Measurements from ENCODE around the gene AP4M1. TPM values are rescaled to one million over a fixed set of nuclear protein-coding genes. Genes with fewer than 3 reads are reported as not detected.

Gene AP4M1
- total and polyA plus RNA-seq, 9 of the 15 experiments (the other 6 are each of a cell fraction or from before 2014, with no cell fraction given) = 1.3 to 30.9 (median 14.1) TPM

- TF ChIP-seq, protein P1, sequence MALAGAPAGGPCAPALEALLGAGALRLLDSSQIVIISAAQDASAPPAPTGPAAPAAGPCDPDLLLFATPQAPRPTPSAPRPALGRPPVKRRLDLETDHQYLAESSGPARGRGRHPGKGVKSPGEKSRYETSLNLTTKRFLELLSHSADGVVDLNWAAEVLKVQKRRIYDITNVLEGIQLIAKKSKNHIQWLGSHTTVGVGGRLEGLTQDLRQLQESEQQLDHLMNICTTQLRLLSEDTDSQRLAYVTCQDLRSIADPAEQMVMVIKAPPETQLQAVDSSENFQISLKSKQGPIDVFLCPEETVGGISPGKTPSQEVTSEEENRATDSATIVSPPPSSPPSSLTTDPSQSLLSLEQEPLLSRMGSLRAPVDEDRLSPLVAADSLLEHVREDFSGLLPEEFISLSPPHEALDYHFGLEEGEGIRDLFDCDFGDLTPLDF (CRISPR knock-in tag; IDR thresholded peaks at IDR 0.05) = 0 out of 2 replicates have a peak, but pooled peaks have one; percentile 36
- 0 out of 2 replicates have a peak, but pooled peaks have one; percentile 37 for TF ChIP-seq MYC (IDR thresholded peaks at IDR 0.05; ENCODE audit: low read depth, low read length)
- TF ChIP-seq MYC (CRISPR knock-in tag; IDR thresholded peaks at IDR 0.05; ENCODE audit: borderline replicate concordance, low read depth) = no peak
- TF ChIP-seq, protein P2, sequence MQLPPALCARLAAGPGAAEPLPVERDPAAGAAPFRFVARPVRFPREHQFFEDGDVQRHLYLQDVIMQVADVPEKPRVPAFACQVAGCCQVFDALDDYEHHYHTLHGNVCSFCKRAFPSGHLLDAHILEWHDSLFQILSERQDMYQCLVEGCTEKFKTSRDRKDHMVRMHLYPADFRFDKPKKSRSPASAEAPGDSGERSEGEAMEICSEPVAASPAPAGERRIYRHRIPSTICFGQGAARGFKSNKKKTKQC (CRISPR knock-in tag; IDR thresholded peaks at IDR 0.05) = no peak
- TF ChIP-seq ELF4 (CRISPR knock-in tag; IDR thresholded peaks at IDR 0.05) = peak; percentile 88
- TF ChIP-seq, protein P3, sequence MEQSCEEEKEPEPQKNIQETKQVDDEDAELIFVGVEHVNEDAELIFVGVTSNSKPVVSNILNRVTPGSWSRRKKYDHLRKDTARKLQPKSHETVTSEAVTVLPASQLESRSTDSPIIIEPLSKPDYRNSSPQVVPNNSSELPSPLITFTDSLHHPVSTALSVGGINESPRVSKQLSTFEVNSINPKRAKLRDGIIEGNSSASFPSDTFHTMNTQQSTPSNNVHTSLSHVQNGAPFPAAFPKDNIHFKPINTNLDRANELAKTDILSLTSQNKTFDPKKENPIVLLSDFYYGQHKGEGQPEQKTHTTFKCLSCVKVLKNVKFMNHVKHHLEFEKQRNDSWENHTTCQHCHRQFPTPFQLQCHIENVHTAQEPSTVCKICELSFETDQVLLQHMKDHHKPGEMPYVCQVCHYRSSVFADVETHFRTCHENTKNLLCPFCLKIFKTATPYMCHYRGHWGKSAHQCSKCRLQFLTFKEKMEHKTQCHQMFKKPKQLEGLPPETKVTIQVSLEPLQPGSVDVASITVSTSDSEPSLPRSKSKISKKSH (CRISPR knock-in tag; IDR thresholded peaks at IDR 0.05) = no peak
- TF ChIP-seq, protein P4, sequence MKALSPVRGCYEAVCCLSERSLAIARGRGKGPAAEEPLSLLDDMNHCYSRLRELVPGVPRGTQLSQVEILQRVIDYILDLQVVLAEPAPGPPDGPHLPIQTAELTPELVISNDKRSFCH (CRISPR knock-in tag; IDR thresholded peaks at IDR 0.05) = no peak
- TF ChIP-seq, protein P4 (tag; IDR thresholded peaks at IDR 0.05) = no peak
- 0 out of 2 replicates have a peak, but pooled peaks have one; percentile 53 for TF ChIP-seq KAT7 (CRISPR knock-in tag; IDR thresholded peaks at IDR 0.05; ENCODE audit: borderline replicate concordance)
- TF ChIP-seq RCOR1 (IDR thresholded peaks at IDR 0.05; ENCODE audit: borderline replicate concordance in 1 of 2, low read depth in 2 of 2, low read length in 2 of 2) = 0 out of 4 replicates have a peak, but pooled peaks of 1 of the 2 experiments have one; percentile 36
- no peak for TF ChIP-seq DIDO1 (tag; IDR thresholded peaks at IDR 0.05; ENCODE audit: low read depth)
- no peak for TF ChIP-seq ZBTB1 (CRISPR knock-in tag; IDR thresholded peaks at IDR 0.05; ENCODE audit: borderline replicate concordance, low read depth)
- TF ChIP-seq, protein P5, sequence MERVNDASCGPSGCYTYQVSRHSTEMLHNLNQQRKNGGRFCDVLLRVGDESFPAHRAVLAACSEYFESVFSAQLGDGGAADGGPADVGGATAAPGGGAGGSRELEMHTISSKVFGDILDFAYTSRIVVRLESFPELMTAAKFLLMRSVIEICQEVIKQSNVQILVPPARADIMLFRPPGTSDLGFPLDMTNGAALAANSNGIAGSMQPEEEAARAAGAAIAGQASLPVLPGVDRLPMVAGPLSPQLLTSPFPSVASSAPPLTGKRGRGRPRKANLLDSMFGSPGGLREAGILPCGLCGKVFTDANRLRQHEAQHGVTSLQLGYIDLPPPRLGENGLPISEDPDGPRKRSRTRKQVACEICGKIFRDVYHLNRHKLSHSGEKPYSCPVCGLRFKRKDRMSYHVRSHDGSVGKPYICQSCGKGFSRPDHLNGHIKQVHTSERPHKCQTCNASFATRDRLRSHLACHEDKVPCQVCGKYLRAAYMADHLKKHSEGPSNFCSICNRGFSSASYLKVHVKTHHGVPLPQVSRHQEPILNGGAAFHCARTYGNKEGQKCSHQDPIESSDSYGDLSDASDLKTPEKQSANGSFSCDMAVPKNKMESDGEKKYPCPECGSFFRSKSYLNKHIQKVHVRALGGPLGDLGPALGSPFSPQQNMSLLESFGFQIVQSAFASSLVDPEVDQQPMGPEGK (CRISPR knock-in tag; IDR thresholded peaks at IDR 0.05; ENCODE audit: borderline replicate concordance) = no peak
- TF ChIP-seq GABPB2 (CRISPR knock-in tag; conservative IDR thresholded peaks at IDR 0.05) = no peak
- TF ChIP-seq RBFOX2 (IDR thresholded peaks at IDR 0.05; ENCODE audit: low read depth, low read length) = no peak
- TF ChIP-seq HNRNPK (IDR thresholded peaks at IDR 0.05; ENCODE audit: low read depth, low read length, poor library complexity, severe bottlenecking) = no peak
- TF ChIP-seq, protein P6, sequence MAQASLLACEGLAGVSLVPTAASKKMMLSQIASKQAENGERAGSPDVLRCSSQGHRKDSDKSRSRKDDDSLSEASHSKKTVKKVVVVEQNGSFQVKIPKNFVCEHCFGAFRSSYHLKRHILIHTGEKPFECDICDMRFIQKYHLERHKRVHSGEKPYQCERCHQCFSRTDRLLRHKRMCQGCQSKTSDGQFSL (CRISPR knock-in tag; IDR thresholded peaks at IDR 0.05) = no peak
- TF ChIP-seq, protein P6 (tag; IDR thresholded peaks at IDR 0.05) = no peak
- no peak for TF ChIP-seq NR3C1 (CRISPR knock-in tag; IDR thresholded peaks at IDR 0.05)
- peak; percentile 44; the same call in 1 of the 2 replicates for TF ChIP-seq DPF2 (IDR thresholded peaks at IDR 0.05)
- TF ChIP-seq BRCA1 (IDR thresholded peaks at IDR 0.05) = no peak
- no peak for TF ChIP-seq BRCA1 (CRISPR knock-in tag; IDR thresholded peaks at IDR 0.05)
Observed at GRCh38 chr7:100132697-100133151, 31.3 kb downstream of the AP4M1 start (continued).

Data from K562 (cell line).